SK-N-SH treated with all-trans-retinoic acid at 6 μM for 48 hours (cell line): ENCODE measurements around the gene TBXAS1.

Source experiments
- ATAC-seq: fragments of 200-7000 bp; cut with Tn5 transposase; 3 replicates; pipeline ENCODE4 v1.9.1; 2020; ENCODE audit warnings: mild to moderate bottlenecking, moderate library complexity
- BACH2 ChIP-seq: fragments of 250-450 bp; sonication (Bioruptor Pico); IDR thresholded peaks from 2 replicates; pipeline ENCODE4 v1.9.0; 2021; ENCODE audit warnings: mild to moderate bottlenecking, borderline replicate concordance
- CREB5 ChIP-seq: fragments of 250-450 bp; sonication (Bioruptor Pico); IDR thresholded peaks from 2 replicates; pipeline ENCODE4 v1.5.1; 2020; ENCODE audit warnings: low read depth, mild to moderate bottlenecking, moderate library complexity
- CSDC2 ChIP-seq: fragments of 250-450 bp; sonication (Bioruptor Pico); IDR thresholded peaks from 2 replicates; pipeline ENCODE4 v1.5.0; 2020; ENCODE audit warnings: mild to moderate bottlenecking, moderate library complexity
- CSRNP3 ChIP-seq: fragments of 250-450 bp; sonication (Bioruptor Pico); IDR thresholded peaks from 2 replicates; pipeline ENCODE4 v1.5.1; 2021; ENCODE audit warnings: mild to moderate bottlenecking, moderate library complexity
- ESRRG ChIP-seq: fragments of 250-450 bp; sonication (Bioruptor Pico); IDR thresholded peaks from 2 replicates; pipeline ENCODE4 v1.6.1; 2021; ENCODE audit warnings: mild to moderate bottlenecking
- GLIS3 ChIP-seq: fragments of 250-450 bp; sonication (Bioruptor Pico); IDR thresholded peaks from 2 replicates; pipeline ENCODE4 v1.5.0; 2020; ENCODE audit warnings: mild to moderate bottlenecking, moderate library complexity
- ISL1 ChIP-seq: fragments of 250-450 bp; sonication (Bioruptor Pico); IDR thresholded peaks from 2 replicates; pipeline ENCODE4 v2.1.2; 2022; ENCODE audit warnings: mild to moderate bottlenecking, moderate library complexity
- OSR1 ChIP-seq: fragments of 250-450 bp; sonication (Bioruptor Pico); IDR thresholded peaks from 2 replicates; pipeline ENCODE4 v1.8.0; 2022; ENCODE audit warnings: moderate library complexity, mild to moderate bottlenecking, inconsistent platforms
- PATZ1 ChIP-seq: fragments of 250-450 bp; sonication (Bioruptor Pico); IDR thresholded peaks from 2 replicates; pipeline ENCODE4 v1.8.0; 2020; ENCODE audit warnings: mild to moderate bottlenecking, moderate library complexity, borderline replicate concordance
- PPARA ChIP-seq: fragments of 250-450 bp; sonication (Bioruptor Pico); IDR thresholded peaks from 2 replicates; pipeline ENCODE4 v1.5.0; 2020; ENCODE audit warnings: mild to moderate bottlenecking, borderline replicate concordance
- RARB ChIP-seq: fragments of 250-450 bp; sonication (Bioruptor Pico); IDR thresholded peaks from 2 replicates; pipeline ENCODE4 v1.8.0; 2021; ENCODE audit warnings: mild to moderate bottlenecking, moderate library complexity
- SNAI2 ChIP-seq: fragments of 250-450 bp; sonication (Bioruptor Pico); IDR thresholded peaks from 2 replicates; pipeline ENCODE4 v1.5.0; 2020; ENCODE audit warnings: mild to moderate bottlenecking, moderate library complexity
- TCF4 ChIP-seq: fragments of 250-450 bp; sonication (Bioruptor Pico); IDR thresholded peaks from 2 replicates; pipeline ENCODE4 v1.8.0; 2021; ENCODE audit warnings: mild to moderate bottlenecking, moderate library complexity, borderline replicate concordance
- TOX ChIP-seq: fragments of 250-450 bp; sonication (Bioruptor Pico); IDR thresholded peaks from 2 replicates; pipeline ENCODE4 v1.8.0; 2021; ENCODE audit warnings: mild to moderate bottlenecking, moderate library complexity, borderline replicate concordance
- TSHZ2 ChIP-seq: fragments of 250-450 bp; sonication (Bioruptor Pico); IDR thresholded peaks from 2 replicates; pipeline ENCODE4 v1.5.0; 2020; ENCODE audit warnings: mild to moderate bottlenecking, moderate library complexity
- ZFP3 ChIP-seq: fragments of 250-450 bp; sonication (Bioruptor Pico); IDR thresholded peaks from 2 replicates; pipeline ENCODE4 v1.5.0; 2020; ENCODE audit warnings: mild to moderate bottlenecking, moderate library complexity
- ZFP30 ChIP-seq: fragments of 450-650 bp; formaldehyde crosslinking; IDR thresholded peaks from 2 replicates; pipeline ENCODE4 v1.5.0; 2022; ENCODE audit warnings: mild to moderate bottlenecking, moderate library complexity
- ZNF565 ChIP-seq: fragments of 450-650 bp; formaldehyde crosslinking; conservative IDR thresholded peaks from 2 replicates; pipeline ENCODE4 v1.5.0; 2020; ENCODE audit warnings: low read depth, mild to moderate bottlenecking, moderate library complexity
- ZNF70 ChIP-seq: fragments of 450-650 bp; formaldehyde crosslinking; IDR thresholded peaks from 2 replicates; pipeline ENCODE4 v1.5.0; 2020; ENCODE audit warnings: mild to moderate bottlenecking, moderate library complexity
- ZNF8 ChIP-seq: fragments of 450-650 bp; formaldehyde crosslinking; IDR thresholded peaks from 2 replicates; pipeline ENCODE4 v1.5.0; 2020; ENCODE audit warnings: mild to moderate bottlenecking, moderate library complexity

Gene TBXAS1

GRCh38 chr7:139944248-139944647, 115.2 kb downstream of the TBXAS1 start:
- no peak for ATAC-seq
- TF ChIP-seq ZNF8 (CRISPR knock-in tag), result no peak
- TF ChIP-seq ZNF565 (CRISPR knock-in tag), result no peak
- no peak for TF ChIP-seq TOX (CRISPR knock-in tag)
- TF ChIP-seq ISL1, result no peak
- no peak for TF ChIP-seq CREB5 (CRISPR knock-in tag)
- no peak for TF ChIP-seq CSRNP3 (CRISPR knock-in tag)
- TF ChIP-seq PPARA (CRISPR knock-in tag), result no peak
- no peak for TF ChIP-seq BACH2 (CRISPR knock-in tag)
- no peak for TF ChIP-seq RARB (CRISPR knock-in tag)
- no peak for TF ChIP-seq PATZ1 (CRISPR knock-in tag)
- TF ChIP-seq TCF4 (CRISPR knock-in tag), result no peak

- TF ChIP-seq TCF4 (CRISPR knock-in tag) (no peak), BACH2 (CRISPR knock-in tag) (no peak), CSDC2 (no peak), ZNF70 (CRISPR knock-in tag) (no peak), TOX (CRISPR knock-in tag) (no peak), ESRRG (CRISPR knock-in tag) (no peak), RARB (CRISPR knock-in tag) (no peak), CSRNP3 (CRISPR knock-in tag) (no peak), ZNF8 (CRISPR knock-in tag) (no peak), ISL1 (no peak), PATZ1 (CRISPR knock-in tag) (no peak), TSHZ2 (CRISPR knock-in tag) (no peak), OSR1 (CRISPR knock-in tag) (no peak), CREB5 (CRISPR knock-in tag) (no peak), SNAI2 (CRISPR knock-in tag) (no peak), ZNF565 (CRISPR knock-in tag) (no peak), ZFP30 (no peak), ZFP3 (CRISPR knock-in tag) (no peak), GLIS3 (CRISPR knock-in tag) (no peak)
- ATAC-seq, result no peak
These were observed 117.5 kb downstream of the TBXAS1 start for GRCh38 chr7:139946533-139946932.
